Body of pancreas (tissue), 4 donors: ENCODE measurements around the gene ARF6. TPM values are rescaled to one million over a fixed set of nuclear protein-coding genes. Genes with fewer than 3 reads are reported as not detected.

ENCODE experiments used
- ATAC-seq: fragments of 150-250 bp; one replicate; pipeline ENCODE4 v1.9.1; 2016
- DNase-seq, 4 donors: peaks; one replicate each; pipeline ENCODE4 v3.0.0-alpha.2; 2019
- H3K27ac ChIP-seq, 4 donors: fragments of 200-600 bp; sonication (generic); 1 replicate in 3 of 4; 2 replicates in 1 of 4; pipeline versions ENCODE4 v1.5.1 to v1.6.1; 2016 to 2019; ENCODE audit warnings: mild to moderate bottlenecking in 1 of 4, mixed read lengths in 1 of 4, moderate library complexity in 1 of 4
- H3K27me3 ChIP-seq, 2 donors: fragments of 200-600 bp; sonication (generic); one replicate each; pipeline ENCODE4 v1.6.0; 2016; ENCODE audit warnings: mild to moderate bottlenecking in 1 of 2
- H3K36me3 ChIP-seq, 2 donors: fragments of 200-600 bp; sonication (generic); replicated peaks in 1 of 2; 2 replicates each; pipeline ENCODE4 v1.5.1; 2016; ENCODE audit warnings: low read depth in 2 of 2; ENCODE audit not compliant: insufficient read depth in 1 of 2
- H3K4me1 ChIP-seq: fragments of 200-600 bp; sonication (generic); one replicate; pipeline ENCODE4 v1.6.0; 2016
- H3K4me3 ChIP-seq, 2 donors: fragments of 200-600 bp; sonication (generic); 1 replicate in 1 of 2; 2 replicates in 1 of 2; pipeline ENCODE4 v1.5.1; 2016 to 2019
- H3K9me3 ChIP-seq, 3 donors: fragments of 200-600 bp; sonication (generic); 1 replicate in 2 of 3; 2 replicates in 1 of 3; pipeline ENCODE4 v1.5.1; 2016
- CTCF ChIP-seq, 7 experiments: fragments of 450-650 bp in 4 of 7; fragments of 200-600 bp in 3 of 7; sonication (generic) in 3 of 7; IDR thresholded peaks; one replicate each; pipeline ENCODE4 v1.5.1; 2016 to 2019; ENCODE audit warnings: antibody characterized with exemption in 7 of 7
- POLR2A ChIP-seq, 3 donors: fragments of 450-650 bp; IDR thresholded peaks; one replicate each; pipeline ENCODE4 v1.6.1; 2016; ENCODE audit warnings: antibody characterized with exemption in 3 of 3, mild to moderate bottlenecking in 2 of 3
- WGBS, 2 donors: methylation state at CpG; one replicate each; pipeline ENCODE4 v1.1.5; 2017; 5-methylcytosine and 5-hydroxymethylcytosine counted together
- intact Hi-C: fragments of 100-400 bp; cut with DNase I; formaldehyde crosslinking; loops from one replicate; pipeline ENCODE4 v1.15.1; 2023
- small RNA-seq: library from RNA; depleted of rRNA; stranded (forward); fragments of <200 nt; gene quantifications from one replicate; pipeline ENCODE3, GENCODE V24; 2016
- total RNA-seq, 2 donors: library from RNA; depleted of rRNA; stranded (reverse); fragments of >200 nt; gene quantifications; one replicate each; pipeline ENCODE4 v1.1.0, GENCODE V29; 2016

ARF6 gene
- total RNA-seq, 2 donors from 2014 or later, result 18.5 to 27.8 TPM

GRCh38 chr14:49940808-49941421 is 48.0 kb downstream of the ARF6 start:
- 63 to 80% methylated on average over 1 of the region's 1 CpG for WGBS, 2 donors
- no peak for TF ChIP-seq POLR2A (IDR thresholded peaks at IDR 0.05)
- no peak for TF ChIP-seq CTCF (IDR thresholded peaks at IDR 0.05)
- DNase-seq (no peak), ATAC-seq (no peak)
- intact Hi-C loops, result no loop called here
- Histone ChIP-seq H3K9me3 (peaks cover 0 to 8% (median 0%) of the 10 kb centered on the region in 3 donors), H3K27ac (peak overlapping the region in 1 of 4 donors; percentile 26), H3K4me3 (no peak overlapping the region), H3K36me3 (no peaks in the 10 kb centered on the region), H3K27me3 (no peaks in the 10 kb centered on the region), H3K4me1 (peaks cover 6% of the 10 kb centered on the region)

GRCh38 chr14:49942090-49942489 is 49.2 kb downstream of the ARF6 start:
- Histone ChIP-seq H3K4me1 (peaks cover 17% of the 10 kb centered on the region), H3K9me3 (peaks cover 0 to 8% (median 0%) of the 10 kb centered on the region in 3 donors), H3K4me3 (no peak overlapping the region), H3K36me3 (no peaks in the 10 kb centered on the region), H3K27ac (no peak overlapping the region), H3K27me3 (no peaks in the 10 kb centered on the region)
- DNase-seq (no peak), ATAC-seq (no peak)
- WGBS, 2 donors, result 65 to 68% methylated on average over 2 of the region's 2 CpGs
- TF ChIP-seq POLR2A (IDR thresholded peaks at IDR 0.05), result no peak
- no peak for TF ChIP-seq CTCF (IDR thresholded peaks at IDR 0.05)
- intact Hi-C loops, result no loop called here

- H3K27me3 ChIP-seq, result no peaks in the 10 kb centered on the region
- TF ChIP-seq POLR2A (IDR thresholded peaks at IDR 0.05), result no peak
- TF ChIP-seq CTCF (IDR thresholded peaks at IDR 0.05), result no peak
- no peak overlapping the region for H3K4me3 ChIP-seq
- no peaks in the 10 kb centered on the region for H3K9me3 ChIP-seq
- 25 to 65% methylated on average over 1 of the region's 1 CpG for WGBS, 2 donors
- H3K4me1 ChIP-seq, result peaks cover 18% of the 10 kb centered on the region
- no peaks in the 10 kb centered on the region for H3K36me3 ChIP-seq
- no peak overlapping the region for H3K27ac ChIP-seq
- ATAC-seq, result no peak
- peak in 1 of 4 donors; percentile 13 for DNase-seq
- intact Hi-C loops, result no loop called here
Measured at GRCh38 chr14:49944501-49944900, 51.6 kb downstream of the ARF6 start.

- Histone ChIP-seq H3K4me3 (no peak overlapping the region), H3K27ac (peak overlapping the region in 3 of 4 donors; percentile 9 to 45 (median 14)), H3K36me3 (no peaks in the 10 kb centered on the region), H3K4me1 (peaks cover 18% of the 10 kb centered on the region), H3K9me3 (no peaks in the 10 kb centered on the region), H3K27me3 (no peaks in the 10 kb centered on the region)
- TF ChIP-seq POLR2A (IDR thresholded peaks at IDR 0.05) (no peak), CTCF (IDR thresholded peaks at IDR 0.05) (no peak)
- ATAC-seq, result no peak
- WGBS, 2 donors, result 76 to 79% methylated on average over 5 to 8 of the region's 8 CpGs
- no peak for DNase-seq
- intact Hi-C loops, result no loop called here
Measured at GRCh38 chr14:49945448-49946319, 52.8 kb downstream of the ARF6 start.

Small RNAs within 50 kb of the gene (small RNA-seq; reads per million reads assigned to genes)
- gene RF00017 (not detected), gene RN7SL2 (not detected), gene RN7SL3 (not detected), gene RNU6-189P (not detected)

Other genes starting within 250 kb of the ARF6 start
- 1 to 10 TPM in 1 of 2 donors, not detected in 1; 7.0 TPM for gene POLE2, start 204.9 kb upstream of the ARF6 start, total RNA-seq
- gene KLHDC1, start 200.0 kb upstream of the ARF6 start, total RNA-seq, result 1 to 10 TPM; 5.3 to 8.6 TPM
- 10 to 100 TPM; 38.6 to 90.0 TPM for gene KLHDC2, start 124.9 kb upstream of the ARF6 start, total RNA-seq
- 100 to 1,000 TPM in 1 of 2 donors, 10 to 100 TPM in 1; 56.3 to 106 TPM for gene NEMF, start 40.3 kb upstream of the ARF6 start, total RNA-seq
- gene VCPKMT, start 223.5 kb downstream of the ARF6 start, total RNA-seq, result 1 to 10 TPM; 2.0 to 4.2 TPM